MM.1S (cell line): Measurements from ENCODE around the gene HIPK3.

ENCODE experiments used
- CTCF ChIP-seq: fragments of 300-600 bp; sonication (generic); IDR thresholded peaks from 2 replicates; pipeline ENCODE4 v1.5.1; 2016; ENCODE audit warnings: antibody characterized with exemption, low read length, mixed read lengths
- EZH2 ChIP-seq: fragments of 300-600 bp; sonication (generic); optimal IDR thresholded peaks from 2 replicates; pipeline ENCODE3; 2017; ENCODE audit warnings: low read depth, mild to moderate bottlenecking, antibody characterized with exemption, low read length, mixed read lengths

DNA sequence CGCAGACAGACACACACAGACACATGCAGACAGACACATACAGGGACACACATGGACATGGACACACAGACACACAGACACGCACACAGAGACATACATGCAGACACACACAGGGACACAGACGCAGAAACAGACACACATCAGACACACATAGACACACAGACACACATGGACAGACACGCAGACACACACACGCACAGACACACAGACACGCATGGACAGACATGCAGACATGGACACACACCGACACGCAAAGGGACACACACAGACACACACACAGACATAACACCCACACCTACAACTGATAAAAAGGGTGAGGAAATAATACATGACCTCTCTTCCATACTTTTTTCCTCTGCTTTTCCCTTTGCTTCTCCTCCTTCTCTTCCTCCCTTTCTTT, 146.2 kb downstream of the HIPK3 start:
- TF ChIP-seq EZH2 (no peak), CTCF (no peak)
